ENCODE measurements around the gene LDB3.

Gene LDB3

GRCh38 chr10:86655596-86655995, 12.7 kb upstream of the LDB3 start:
- CTCF ChIA-PET: interaction anchor here (0.6 kb wide), 1 partner anchor 25 kb away, joined by 3 read pairs; no protein-coding TSS in a partner anchor
- no peaks in the 10 kb centered on the region for H3K36me3 ChIP-seq (ENCODE audit: control insufficient read depth in 2 of 2, insufficient read depth in 1 of 2, low read length in 2 of 2)
- no peak overlapping the region for H3K27ac ChIP-seq (ENCODE audit: extremely low read depth, low read depth, low read length)
- TF ChIP-seq ZNF223 (tag by site-specific recombination; IDR thresholded peaks at IDR 0.05): no peak
- no peak for TF ChIP-seq KLF1 (tag by site-specific recombination; IDR thresholded peaks at IDR 0.05)
- H3K9me3 ChIP-seq (ENCODE audit: control insufficient read depth, insufficient read depth, low read depth, low read length): no peaks in the 10 kb centered on the region
- H3K4me3 ChIP-seq (ENCODE audit: low read depth, low read length): no peak overlapping the region
- H3K4me1 ChIP-seq (ENCODE audit: control insufficient read depth, insufficient read depth, low read length): 0 out of 2 replicates have a peak, but pooled peaks cover 4% of the 10 kb centered on the region
- POLR2A ChIA-PET: no interaction called here

GRCh38 chr10:86657011-86657395, 11.3 kb upstream of the LDB3 start:
- no peaks in the 10 kb centered on the region for H3K9me3 ChIP-seq (ENCODE audit: control insufficient read depth, insufficient read depth, low read depth, low read length)
- H3K4me1 ChIP-seq (ENCODE audit: control insufficient read depth, insufficient read depth, low read length): 0 out of 2 replicates have a peak, but pooled peaks cover 4% of the 10 kb centered on the region
- TF ChIP-seq ZNF843 (tag by site-specific recombination; IDR thresholded peaks at IDR 0.05): no peak
- TF ChIP-seq ZNF292 (tag by site-specific recombination; IDR thresholded peaks at IDR 0.05; ENCODE audit: borderline replicate concordance, low read depth): no peak
- no peak for TF ChIP-seq ZNF280C (tag by site-specific recombination; IDR thresholded peaks at IDR 0.05)
- TF ChIP-seq ZNF132 (tag by site-specific recombination; IDR thresholded peaks at IDR 0.05; ENCODE audit: borderline replicate concordance): no peak
- no peaks in the 10 kb centered on the region for H3K36me3 ChIP-seq (ENCODE audit: control insufficient read depth in 2 of 2, insufficient read depth in 1 of 2, low read length in 2 of 2)
- CTCF ChIA-PET: no interaction called here
- no peak overlapping the region for H3K27ac ChIP-seq (ENCODE audit: extremely low read depth, low read depth, low read length)
- no peak overlapping the region for H3K4me3 ChIP-seq (ENCODE audit: low read depth, low read length)
- POLR2A ChIA-PET: no interaction called here

GRCh38 chr10:86657396-86658011, 10.8 kb upstream of the LDB3 start:
- 0 out of 2 replicates have a peak, but pooled peaks cover under 1% of the 10 kb centered on the region for H3K4me1 ChIP-seq (ENCODE audit: control insufficient read depth, insufficient read depth, low read length)
- ChIA-PET CTCF (no interaction called here), POLR2A (no interaction called here)
- no peaks in the 10 kb centered on the region for H3K9me3 ChIP-seq (ENCODE audit: control insufficient read depth, insufficient read depth, low read depth, low read length)
- H3K27ac ChIP-seq (ENCODE audit: extremely low read depth, low read depth, low read length): no peak overlapping the region
- no peaks in the 10 kb centered on the region for H3K36me3 ChIP-seq (ENCODE audit: control insufficient read depth in 2 of 2, insufficient read depth in 1 of 2, low read length in 2 of 2)
- H3K4me3 ChIP-seq (ENCODE audit: low read depth, low read length): no peak overlapping the region
- TF ChIP-seq ZNF600 (tag by site-specific recombination; IDR thresholded peaks at IDR 0.05): 0 out of 2 replicates have a peak, but pooled peaks have one; percentile 26
- TF ChIP-seq ZNF571 (tag by site-specific recombination; IDR thresholded peaks at IDR 0.05): no peak

GRCh38 chr10:86658261-86658741, 10.0 kb upstream of the LDB3 start:
- no peak overlapping the region for H3K4me3 ChIP-seq (ENCODE audit: low read depth, low read length)
- TF ChIP-seq ZNF626 (tag by site-specific recombination; IDR thresholded peaks at IDR 0.05): no peak
- TF ChIP-seq ZNF518A (tag by site-specific recombination; conservative IDR thresholded peaks at IDR 0.05; ENCODE audit: low read depth): no peak
- no peak for TF ChIP-seq ZNF776 (tag by site-specific recombination; IDR thresholded peaks at IDR 0.05; ENCODE audit: borderline replicate concordance)
- no peak for TF ChIP-seq ZNF76 (tag by site-specific recombination; IDR thresholded peaks at IDR 0.05; ENCODE audit: borderline replicate concordance, low read depth)
- TF ChIP-seq ZNF121 (tag by site-specific recombination; IDR thresholded peaks at IDR 0.05): no peak
- TF ChIP-seq ZNF645 (tag by site-specific recombination; IDR thresholded peaks at IDR 0.05): no peak
- TF ChIP-seq ZFP3 (tag by site-specific recombination; IDR thresholded peaks at IDR 0.05; ENCODE audit: low read depth): no peak
- TF ChIP-seq ZNF391 (tag by site-specific recombination; IDR thresholded peaks at IDR 0.05; ENCODE audit: borderline replicate concordance, low read depth): no peak
- TF ChIP-seq YY1 (tag by site-specific recombination; IDR thresholded peaks at IDR 0.05): no peak

More at GRCh38 chr10:86658261-86658741, 10.0 kb upstream of the LDB3 start:
- Histone ChIP-seq H3K36me3 (ENCODE audit: control insufficient read depth in 2 of 2, insufficient read depth in 1 of 2, low read length in 2 of 2) (no peaks in the 10 kb centered on the region), H3K9me3 (ENCODE audit: control insufficient read depth, insufficient read depth, low read depth, low read length) (no peaks in the 10 kb centered on the region), H3K27ac (ENCODE audit: extremely low read depth, low read depth, low read length) (no peak overlapping the region), H3K4me1 (ENCODE audit: control insufficient read depth, insufficient read depth, low read length) (no peaks in the 10 kb centered on the region)
- POLR2A ChIA-PET: no interaction called here
- CTCF ChIA-PET: interaction anchor here (1.2 kb wide), 1 partner anchor 35 kb away, joined by 3 read pairs; no protein-coding TSS in a partner anchor
